Neural progenitor cell (in vitro differentiated cells): Measurements from ENCODE around the gene PUM1. TPM values are rescaled to one million over a fixed set of nuclear protein-coding genes. Genes with fewer than 3 reads are reported as not detected.

ENCODE experiments used
- DNase-seq: peaks from one replicate; pipeline ENCODE4 v3.0.0-alpha.2; 2016; ENCODE audit warnings: low spot score
- H2AFZ ChIP-seq: fragments of 200-600 bp; sonication (generic); replicated peaks from 2 replicates; pipeline ENCODE4 v1.6.1; 2016; ENCODE audit warnings: antibody characterized with exemption
- H3F3A ChIP-seq: fragments of 200-600 bp; sonication (generic); 2 replicates; pipeline ENCODE4 v1.6.1; 2016; ENCODE audit warnings: antibody characterized with exemption, low read depth
- H3K27ac ChIP-seq: fragments of 200-600 bp; sonication (generic); 2 replicates; pipeline ENCODE4 v1.5.1; 2016; ENCODE audit warnings: mild to moderate bottlenecking
- H3K27me3 ChIP-seq: fragments of 200-600 bp; sonication (generic); 2 replicates; pipeline ENCODE4 v1.6.1; 2016; ENCODE audit warnings: mild to moderate bottlenecking, moderate library complexity
- H3K36me3 ChIP-seq: fragments of 200-600 bp; sonication (generic); 2 replicates; pipeline ENCODE4 v1.5.1; 2016
- H3K4me1 ChIP-seq: fragments of 200-600 bp; sonication (generic); 2 replicates; pipeline ENCODE4 v1.6.1; 2016; ENCODE audit warnings: mixed run types
- H3K4me2 ChIP-seq: fragments of 200-600 bp; sonication (generic); 2 replicates; pipeline ENCODE4 v1.6.1; 2016
- H3K4me3 ChIP-seq: fragments of 200-600 bp; sonication (generic); 2 replicates; pipeline ENCODE4 v1.5.1; 2016
- H3K79me2 ChIP-seq: fragments of 200-600 bp; sonication (generic); 2 replicates; pipeline ENCODE4 v1.6.1; 2016; ENCODE audit warnings: low read depth
- H3K9ac ChIP-seq: fragments of 200-600 bp; sonication (generic); 2 replicates; pipeline ENCODE4 v1.6.1; 2016
- H3K9me3 ChIP-seq: fragments of 200-600 bp; sonication (generic); 2 replicates; pipeline ENCODE4 v1.5.1; 2016; ENCODE audit warnings: low read depth
- H4K20me1 ChIP-seq: fragments of 200-600 bp; sonication (generic); 2 replicates; pipeline ENCODE4 v1.6.1; 2016; ENCODE audit warnings: low read depth
- H3K27ac Mint-ChIP-seq: 3 replicates; pipeline ENCODE4 v1.8.0; 2021; ENCODE audit warnings: mixed read lengths
- H3K27me3 Mint-ChIP-seq: 2 replicates; pipeline ENCODE4 v1.8.0; 2022; ENCODE audit warnings: low read depth, mild to moderate bottlenecking, inconsistent platforms, moderate library complexity, mixed read lengths; ENCODE audit not compliant: insufficient read depth
- H3K36me3 Mint-ChIP-seq: 3 replicates; pipeline ENCODE4 v1.8.0; 2021; ENCODE audit warnings: mixed read lengths
- H3K4me1 Mint-ChIP-seq: 3 replicates; pipeline ENCODE4 v1.8.0; 2021; ENCODE audit warnings: mixed read lengths
- H3K4me3 Mint-ChIP-seq: 3 replicates; pipeline ENCODE4 v1.8.0; 2021; ENCODE audit warnings: mild to moderate bottlenecking, moderate library complexity, mixed read lengths
- H3K9me3 Mint-ChIP-seq: 3 replicates; pipeline ENCODE4 v1.8.0; 2020; ENCODE audit warnings: mixed read lengths
- CTCF ChIP-seq: fragments of 200-600 bp; sonication (generic); IDR thresholded peaks from 2 replicates; pipeline ENCODE4 v1.5.1; 2017; ENCODE audit warnings: antibody characterized with exemption, mild to moderate bottlenecking
- EZH2 ChIP-seq: fragments of 200-600 bp; sonication (generic); IDR thresholded peaks from 2 replicates; pipeline ENCODE4 v1.6.1; 2017; ENCODE audit warnings: antibody characterized with exemption, mild to moderate bottlenecking, moderate library complexity
- EZH2phosphoT487 ChIP-seq: fragments of 200-600 bp; sonication (generic); IDR thresholded peaks from 2 replicates; pipeline ENCODE4 v1.6.1; 2017; ENCODE audit warnings: antibody characterized with exemption
- total RNA-seq: library from RNA; depleted of rRNA; stranded (reverse); fragments of >200 nt; gene quantifications from 2 replicates; pipeline ENCODE4 v1.2.3, GENCODE V29; 2015; ENCODE audit warnings: low replicate concordance

Gene PUM1
- total RNA-seq, 1 donor from 2014 or later = 130 TPM

- peaks cover 7% of the 10 kb centered on the region for H3K4me1 ChIP-seq
- H3K36me3 Mint-ChIP-seq = peaks cover 25% of the 10 kb centered on the region
- H3K9me3 Mint-ChIP-seq = no peaks in the 10 kb centered on the region
- no peak overlapping the region for H3K4me3 ChIP-seq
- H3K9me3 ChIP-seq = no peaks in the 10 kb centered on the region
- H3K27me3 ChIP-seq = no peaks in the 10 kb centered on the region
- H3K4me2 ChIP-seq = no peak overlapping the region
- H4K20me1 ChIP-seq = peaks cover 97% of the 10 kb centered on the region
- H3K27ac Mint-ChIP-seq = no peak overlapping the region
- peaks cover 3% of the 10 kb centered on the region for H3K4me1 Mint-ChIP-seq
- DNase-seq = no peak
- peaks cover 48% of the 10 kb centered on the region for H3F3A ChIP-seq
- peaks cover 100% of the 10 kb centered on the region for H3K79me2 ChIP-seq
- peak overlapping the region; percentile 12 for H3K27ac ChIP-seq
- peaks cover 11% of the 10 kb centered on the region for H3K36me3 ChIP-seq
- H3K27me3 Mint-ChIP-seq = no peaks in the 10 kb centered on the region
- H3K4me3 Mint-ChIP-seq = no peak overlapping the region
- no peak overlapping the region for H2AFZ ChIP-seq
- TF ChIP-seq EZH2phosphoT487 = no peak
- no peak for TF ChIP-seq EZH2
- no peak for TF ChIP-seq CTCF
- H3K9ac ChIP-seq = no peak overlapping the region
These were observed 82.6 kb downstream of the PUM1 start for GRCh38 chr1:30982937-30983336.

- H3K36me3 ChIP-seq = peaks cover 11% of the 10 kb centered on the region
- Mint-ChIP-seq H3K36me3 (peaks cover 28% of the 10 kb centered on the region), H3K9me3 (no peaks in the 10 kb centered on the region), H3K4me1 (peaks cover 3% of the 10 kb centered on the region), H3K27me3 (no peaks in the 10 kb centered on the region), H3K4me3 (no peak overlapping the region), H3K27ac (no peak overlapping the region)
- H3K4me2 ChIP-seq = no peak overlapping the region
- no peak for TF ChIP-seq EZH2phosphoT487
- no peak for TF ChIP-seq CTCF
- TF ChIP-seq EZH2 = no peak
- H3F3A ChIP-seq = peaks cover 46% of the 10 kb centered on the region
- no peaks in the 10 kb centered on the region for H3K9me3 ChIP-seq
- no peak overlapping the region for H3K4me3 ChIP-seq
- H3K27me3 ChIP-seq = no peaks in the 10 kb centered on the region
- peaks cover 97% of the 10 kb centered on the region for H4K20me1 ChIP-seq
- peaks cover 1% of the 10 kb centered on the region for H3K4me1 ChIP-seq
- DNase-seq = no peak
- H3K9ac ChIP-seq = no peak overlapping the region
- H2AFZ ChIP-seq = no peak overlapping the region
- H3K27ac ChIP-seq = no peak overlapping the region
- peaks cover 100% of the 10 kb centered on the region for H3K79me2 ChIP-seq
These were observed 83.1 kb downstream of the PUM1 start for GRCh38 chr1:30982431-30982830.

- Mint-ChIP-seq H3K4me1 (peaks cover 3% of the 10 kb centered on the region), H3K27ac (no peak overlapping the region), H3K36me3 (peaks cover 36% of the 10 kb centered on the region), H3K4me3 (no peak overlapping the region), H3K9me3 (no peaks in the 10 kb centered on the region), H3K27me3 (no peaks in the 10 kb centered on the region)
- H3K27ac ChIP-seq = no peak overlapping the region
- no peaks in the 10 kb centered on the region for H3K9me3 ChIP-seq
- H3K9ac ChIP-seq = no peak overlapping the region
- no peak overlapping the region for H3K4me3 ChIP-seq
- H3K27me3 ChIP-seq = no peaks in the 10 kb centered on the region
- TF ChIP-seq EZH2phosphoT487 (no peak), CTCF (no peak), EZH2 (no peak)
- peaks cover 97% of the 10 kb centered on the region for H4K20me1 ChIP-seq
- DNase-seq = no peak
- no peaks in the 10 kb centered on the region for H3K4me1 ChIP-seq
- H3F3A ChIP-seq = peaks cover 48% of the 10 kb centered on the region
- H2AFZ ChIP-seq = no peak overlapping the region
- H3K36me3 ChIP-seq = peaks cover 11% of the 10 kb centered on the region
- H3K79me2 ChIP-seq = peaks cover 100% of the 10 kb centered on the region
- H3K4me2 ChIP-seq = no peak overlapping the region
These were observed 84.3 kb downstream of the PUM1 start for GRCh38 chr1:30981172-30981571.
